Stimulated activated CD8-positive, alpha-beta memory T cell treated with anti-CD3 and anti-CD28 coated beads, Interleukin-12 subunit alpha, Interleukin-12 subunit beta, amount 100 ng/mL, for 4 hours (primary cell): ENCODE results near the gene UBXN7.
"Not testable (repeated sequence)": the region's sequence is repeated elsewhere in the genome, so short reads cannot be mapped to it uniquely, and the experiment has no call there.

Source experiments
- DNase-seq: peaks from one replicate; pipeline ENCODE4 v3.0.0-alpha.2; 2020; ENCODE audit warnings: low read depth

The UBXN7 gene

DNA sequence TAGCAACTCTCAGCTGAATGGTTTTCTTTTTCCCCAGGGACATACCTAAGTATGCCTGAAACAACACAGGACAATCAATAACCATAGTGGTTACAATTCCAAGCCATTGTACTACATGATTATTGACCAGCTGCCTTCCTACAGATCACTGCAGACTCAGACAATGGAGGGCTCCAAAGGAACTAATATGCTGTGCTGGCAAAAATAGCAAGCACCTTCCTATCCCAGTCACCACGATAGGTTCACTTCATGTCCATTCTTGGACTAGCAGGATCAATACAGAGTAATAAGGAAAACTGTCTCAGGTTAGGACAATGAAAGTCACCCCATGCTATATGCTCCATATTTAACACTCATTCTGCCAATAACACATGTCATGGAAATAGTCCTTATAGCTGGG is 76.6 kb downstream of the UBXN7 start:
- DNase-seq, result no peak

DNA sequence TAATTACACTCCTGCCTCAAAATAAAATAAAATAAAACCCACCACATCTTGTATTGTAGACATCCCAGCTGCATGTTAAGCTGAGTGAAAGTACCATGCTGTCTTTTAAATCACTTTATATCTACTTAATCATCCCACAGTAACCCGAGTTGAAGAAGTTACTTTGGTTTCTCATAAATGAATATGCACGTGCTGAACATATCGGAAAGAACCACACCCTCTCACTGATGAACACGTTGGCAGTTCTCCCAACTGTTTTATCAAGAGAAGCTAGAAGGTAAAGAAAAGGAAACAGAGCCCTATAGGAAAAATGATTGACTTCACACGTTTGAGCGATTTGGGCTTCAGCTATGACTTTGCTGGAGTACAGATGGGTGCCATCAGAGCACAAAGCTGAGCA is 78.1 kb downstream of the UBXN7 start:
- no peak for DNase-seq

DNA sequence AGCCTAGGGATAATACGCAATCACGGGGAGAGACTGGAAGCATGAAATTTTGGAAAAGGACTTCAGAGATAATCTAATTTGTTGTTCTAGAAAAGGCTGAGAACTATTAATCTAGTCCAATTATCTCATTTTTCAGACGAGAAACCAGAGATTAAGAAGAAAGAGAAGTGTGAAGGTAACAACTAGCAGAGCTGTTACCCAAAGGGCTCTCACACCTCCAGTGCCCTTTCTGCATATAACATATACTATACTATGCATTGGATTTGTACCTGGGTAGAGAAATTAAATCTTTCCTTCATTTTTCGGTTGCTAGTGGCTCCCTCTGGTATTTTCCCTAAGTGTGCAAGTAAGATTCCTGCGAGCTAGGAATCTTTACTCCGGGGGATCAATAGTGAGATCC is 80.7 kb downstream of the UBXN7 start:
- no peak for DNase-seq

DNA sequence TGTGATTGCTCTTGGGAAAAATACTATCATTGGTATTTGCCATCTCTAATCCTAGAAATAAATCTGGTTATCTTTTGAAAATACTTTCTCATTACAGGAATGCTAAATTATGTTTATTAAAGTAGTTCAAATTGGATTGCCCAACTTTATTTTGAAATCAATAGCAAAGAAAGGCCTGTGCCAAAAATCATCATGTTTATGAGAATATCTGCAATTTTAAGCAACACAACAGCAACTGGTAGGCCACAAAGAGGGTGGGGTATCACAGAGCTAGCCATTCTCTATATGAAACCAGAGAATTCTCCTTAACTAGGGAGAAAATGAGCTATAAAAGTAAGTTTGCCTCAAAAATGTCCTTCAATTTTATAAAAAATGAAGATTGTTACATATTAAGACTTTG is 82.2 kb downstream of the UBXN7 start:
- DNase-seq, result no peak

DNA sequence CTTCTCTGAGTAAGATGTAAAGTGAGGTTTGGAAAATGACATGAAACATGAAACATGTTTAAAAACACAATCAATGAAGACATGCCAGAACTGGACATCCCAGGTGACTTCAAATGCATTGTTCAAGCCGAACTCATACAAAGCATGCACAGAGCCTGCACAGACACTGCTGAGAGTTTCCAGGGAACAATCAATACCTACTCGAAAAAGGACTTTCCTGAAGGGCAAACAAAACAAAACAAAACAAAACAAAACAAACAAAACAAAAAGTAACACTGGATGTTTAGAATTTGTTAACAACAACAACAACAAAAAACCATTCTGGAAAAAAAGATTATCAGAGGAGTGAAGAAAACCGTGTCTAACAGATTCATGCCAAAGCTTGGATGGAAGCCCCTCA is 83.5 kb downstream of the UBXN7 start:
- no peak for DNase-seq

DNA sequence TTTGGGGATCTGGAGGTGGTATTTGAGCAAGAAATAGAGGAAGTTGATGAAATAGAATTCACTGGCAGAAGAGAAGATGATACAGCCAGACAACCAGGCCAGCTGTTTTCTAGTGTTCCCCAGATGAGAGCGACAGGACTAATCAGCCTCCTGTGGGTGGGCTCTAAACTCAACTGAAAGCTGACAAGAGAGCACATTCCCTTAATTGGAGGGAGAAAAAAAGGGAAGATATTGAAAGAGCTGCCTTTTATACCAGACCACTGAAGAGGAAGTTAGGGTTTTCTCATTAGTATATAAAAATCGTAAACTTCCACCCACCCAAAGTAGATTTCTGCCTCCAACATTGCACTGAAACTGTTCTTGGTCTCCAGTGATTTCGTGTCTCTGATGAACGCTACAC is 87.6 kb downstream of the UBXN7 start:
- DNase-seq, result no peak

DNA sequence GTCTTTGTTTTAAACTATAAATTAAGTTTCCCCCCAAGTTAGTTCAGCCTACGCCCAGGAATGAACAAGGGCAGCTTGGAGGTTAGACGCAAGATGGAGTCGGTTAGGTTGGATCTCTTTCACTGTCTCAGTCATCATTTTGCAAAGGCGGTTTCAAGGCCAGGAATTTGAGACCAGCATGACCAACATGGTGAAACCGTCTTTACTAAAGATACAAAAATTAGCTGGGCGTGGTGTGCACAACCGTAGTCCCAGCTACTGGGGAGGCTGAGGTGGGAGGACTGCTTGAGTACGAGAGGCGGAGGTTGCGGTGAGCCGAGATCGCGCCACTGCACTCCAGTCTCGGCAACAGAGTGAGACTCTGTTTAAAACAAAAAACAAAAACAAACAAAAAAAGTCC is 88.3 kb downstream of the UBXN7 start:
- DNase-seq, result not testable (repeated sequence)

DNA sequence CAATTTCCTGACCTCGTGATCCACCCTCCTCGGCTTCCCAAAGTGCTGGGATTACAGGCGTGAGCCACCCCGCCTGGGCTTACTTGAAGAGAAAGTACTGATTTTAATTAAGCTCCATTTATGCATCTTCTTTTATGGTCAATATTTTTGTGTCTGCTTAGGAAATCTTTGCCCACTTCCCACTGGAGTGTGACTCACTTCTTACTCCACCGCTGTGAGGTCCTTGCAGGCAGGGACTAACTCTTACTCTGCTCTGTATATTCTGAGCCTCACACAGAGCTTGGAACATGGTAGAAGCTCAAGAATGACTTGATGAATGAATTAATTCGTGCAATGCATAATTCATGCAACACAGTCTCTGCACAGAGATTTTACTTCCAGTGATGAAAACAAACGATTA is 91.1 kb downstream of the UBXN7 start:
- DNase-seq, result no peak

DNA sequence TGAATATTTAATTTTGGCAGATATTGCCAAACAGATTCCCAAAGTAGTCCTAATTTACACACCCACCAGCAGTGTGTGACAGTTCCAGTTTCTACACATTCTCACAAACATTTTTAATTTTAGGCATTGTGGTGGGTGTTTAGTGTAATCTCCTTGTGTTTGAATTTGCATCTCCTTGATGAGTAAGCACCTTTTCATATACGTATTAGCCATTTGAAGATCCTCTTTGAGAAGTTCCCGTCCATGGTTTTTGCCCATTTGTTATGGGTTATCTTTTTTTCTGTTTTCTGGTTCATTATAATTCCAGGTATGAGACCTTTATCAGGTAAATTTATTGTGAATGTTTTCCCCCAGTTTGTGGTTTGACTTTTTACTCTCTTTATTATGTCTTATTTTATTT is 91.8 kb downstream of the UBXN7 start:
- DNase-seq, result no peak

DNA sequence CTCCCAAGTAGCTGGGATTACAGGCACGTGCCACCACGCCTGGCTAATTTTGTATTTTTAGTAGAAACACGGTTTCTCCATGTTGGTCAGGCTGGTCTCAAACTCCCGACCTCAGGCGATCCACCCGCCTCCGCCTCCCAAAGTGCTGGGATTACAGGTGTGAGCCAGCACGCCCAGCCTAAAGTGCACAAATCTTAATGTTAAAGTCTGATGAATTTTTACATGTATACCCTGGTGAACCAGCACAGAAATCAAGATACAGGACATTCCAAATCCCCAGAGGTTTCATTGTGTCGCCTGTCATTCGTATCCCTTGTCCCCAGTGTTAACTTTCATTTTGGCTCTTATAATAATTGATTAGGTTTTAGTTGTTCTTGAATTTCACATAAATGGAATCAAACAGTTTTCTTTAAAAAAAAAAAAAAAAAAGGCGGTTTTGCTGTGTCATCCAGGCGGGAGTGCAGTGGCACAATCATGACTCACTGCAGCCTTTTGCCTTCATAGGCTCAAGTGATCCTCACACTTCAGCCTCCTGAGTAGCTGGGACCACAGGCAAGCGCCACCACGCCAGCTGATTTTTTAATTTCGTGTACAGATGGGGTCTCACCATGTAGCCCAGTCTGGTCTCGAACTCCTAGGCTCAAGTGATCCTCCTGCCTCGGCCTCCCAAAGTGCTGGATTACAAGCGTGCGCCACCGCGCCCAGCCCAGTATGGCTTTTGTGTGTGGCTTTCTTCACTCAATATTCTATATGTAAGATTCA is 92.6 kb downstream of the UBXN7 start:
- no peak for DNase-seq

DNA sequence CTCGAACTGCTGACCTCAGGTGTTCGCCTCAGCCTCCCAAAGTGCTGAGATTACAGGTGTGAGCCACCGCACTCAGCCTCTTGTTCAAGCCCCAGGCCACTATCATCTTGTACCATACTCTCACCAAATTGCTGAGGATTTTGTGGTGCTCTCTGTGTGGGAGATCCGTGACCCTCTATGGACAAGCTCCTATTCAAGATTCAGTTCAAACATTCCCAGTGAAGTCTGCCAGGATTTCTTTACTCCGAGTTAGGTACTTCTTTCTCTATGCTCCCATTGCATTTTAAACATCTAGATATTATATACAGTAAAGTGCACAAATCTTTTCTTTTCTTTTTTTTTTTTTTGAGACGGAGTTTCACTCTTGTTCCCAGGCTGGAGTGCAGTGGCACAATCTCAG is 93.2 kb downstream of the UBXN7 start:
- no peak for DNase-seq

DNA sequence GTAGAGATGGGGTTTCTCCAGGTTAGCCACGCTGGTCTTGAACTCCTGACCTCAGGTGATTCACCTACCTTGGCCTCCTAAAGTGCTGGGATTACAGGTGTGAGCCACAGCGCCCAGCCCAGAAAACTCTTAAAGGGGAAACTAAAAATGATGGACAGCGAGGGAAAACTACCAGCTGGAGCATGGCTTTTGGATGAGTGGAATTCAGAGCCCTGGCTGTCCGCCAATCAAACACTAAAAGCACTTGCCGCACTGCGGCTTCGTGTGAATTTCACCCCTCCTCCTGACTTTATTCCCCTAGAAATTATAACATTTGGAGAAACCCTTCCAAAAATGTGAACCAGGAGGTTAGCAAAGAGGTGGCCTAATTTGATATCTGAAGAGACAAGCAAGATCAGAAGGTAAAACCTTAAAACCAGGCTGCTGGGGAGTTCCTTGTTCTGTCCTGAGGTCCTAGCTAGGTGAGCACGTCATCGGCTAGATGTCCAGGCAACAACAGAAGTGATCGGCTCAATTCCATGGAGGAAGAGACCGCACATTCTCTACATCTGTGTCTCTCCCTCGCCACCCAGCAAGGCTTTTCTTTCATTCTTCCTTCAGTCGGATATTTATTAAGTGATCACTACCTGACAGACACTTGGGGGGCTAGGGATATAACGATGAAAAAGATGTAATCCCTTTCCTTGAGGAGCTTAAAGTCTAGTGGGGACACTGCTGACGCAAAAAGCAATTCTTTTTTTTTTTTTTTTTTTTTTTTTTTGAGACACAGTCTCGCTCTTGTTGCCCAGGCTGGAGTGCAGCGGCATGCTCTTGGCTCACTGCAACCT is 95.7 kb downstream of the UBXN7 start:
- no peak for DNase-seq

DNA sequence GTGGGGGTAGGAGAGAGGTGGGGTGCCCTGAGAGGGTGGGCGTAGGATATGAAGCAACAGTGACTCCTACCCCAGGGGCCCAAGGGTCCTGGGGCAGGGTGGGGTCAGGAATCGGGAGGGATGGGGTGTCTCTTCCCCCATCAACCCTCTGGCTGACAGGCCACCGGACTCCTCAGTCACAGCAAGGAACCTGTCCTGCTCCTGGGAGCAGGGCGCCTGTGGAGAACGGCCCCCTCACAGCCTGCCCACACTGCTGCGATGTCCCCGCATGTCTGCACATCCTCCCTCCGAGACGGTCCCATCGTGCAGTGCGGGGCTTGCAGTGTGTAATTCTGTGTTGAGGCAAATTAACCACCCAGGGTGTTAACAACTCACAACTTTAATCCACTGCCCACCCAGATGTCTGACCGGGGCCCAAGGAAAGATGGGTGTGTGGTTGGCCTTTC is 96.7 kb downstream of the UBXN7 start:
- DNase-seq, result no peak

DNA sequence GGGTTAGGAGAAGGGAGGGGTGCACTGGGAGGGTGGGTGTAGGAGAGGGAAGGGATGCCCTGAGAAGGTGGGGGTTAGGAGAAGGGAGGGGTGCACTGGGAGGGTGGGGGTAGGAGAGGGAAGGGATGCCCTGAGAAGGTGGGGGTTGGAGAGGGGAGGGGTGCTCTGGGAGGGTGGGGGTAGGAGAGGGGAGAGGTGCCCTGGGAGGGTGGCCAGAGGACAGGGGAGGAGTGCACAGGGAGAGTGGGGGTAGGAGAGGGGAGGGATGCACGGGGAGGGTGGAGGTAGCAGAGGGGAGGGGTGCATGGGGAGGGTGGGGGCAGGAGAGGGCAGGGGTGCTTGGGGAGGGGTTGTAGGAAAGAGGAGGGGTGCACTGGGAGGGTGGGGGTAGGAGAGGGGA is 97.2 kb downstream of the UBXN7 start:
- no peak for DNase-seq

DNA sequence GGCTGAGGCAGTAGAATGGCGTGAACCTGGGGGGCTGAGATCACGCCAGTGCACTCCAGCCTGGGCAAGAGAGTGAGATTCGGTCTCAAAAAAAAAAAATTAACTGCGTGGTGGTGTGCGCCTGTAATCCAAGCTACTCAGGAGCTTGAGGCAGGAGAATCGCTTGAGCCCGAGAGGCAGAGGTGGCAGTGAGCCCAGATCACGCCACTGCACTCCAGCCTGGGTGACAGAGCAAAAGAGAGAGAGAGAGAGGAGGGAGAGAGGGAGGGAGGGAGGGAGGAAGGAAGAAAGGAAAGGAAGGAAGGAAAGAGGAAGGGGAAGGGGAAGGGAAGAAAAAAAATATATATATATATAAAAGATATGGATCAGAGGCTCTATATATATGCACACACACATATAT is 100.1 kb downstream of the UBXN7 start:
- no peak for DNase-seq

DNA sequence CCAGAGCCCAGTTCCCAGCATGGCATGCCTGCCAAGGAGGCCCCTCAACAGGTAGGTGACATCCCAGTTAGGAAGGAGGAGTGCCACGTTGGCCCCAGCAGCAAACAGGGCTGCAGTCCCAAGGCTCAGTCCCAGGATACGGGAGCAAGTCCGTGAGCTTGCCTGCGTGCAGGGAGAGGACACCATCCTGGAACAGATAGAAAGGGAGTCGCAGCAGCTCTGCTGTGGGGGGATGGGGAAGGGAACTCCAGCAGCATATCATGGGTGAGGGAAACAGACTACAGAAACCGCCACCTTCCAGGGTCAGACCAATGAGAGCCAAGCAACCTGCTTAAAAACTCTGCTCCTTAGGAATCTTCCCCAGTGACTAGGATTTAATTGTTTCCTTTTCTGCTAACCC is 104.8 kb downstream of the UBXN7 start:
- DNase-seq, result no peak

DNA sequence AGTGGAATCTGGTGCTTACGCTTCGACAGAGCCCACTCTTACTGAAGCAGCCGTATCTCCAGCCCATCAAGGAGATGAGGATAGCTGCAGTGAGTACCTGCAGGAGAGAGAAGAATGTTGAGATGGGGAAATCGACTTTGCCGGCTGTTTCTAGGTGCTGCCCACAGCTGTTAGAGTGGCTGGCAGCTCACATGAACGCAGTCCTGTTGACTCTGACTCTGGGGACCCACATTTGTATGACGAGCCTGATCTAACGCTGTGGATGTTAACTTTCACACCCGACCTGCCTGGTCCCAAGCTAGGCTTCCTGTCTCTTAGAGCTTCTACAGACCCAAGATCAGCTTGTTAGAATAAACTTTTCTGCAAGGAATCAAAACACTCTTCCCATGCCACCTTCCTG is 105.3 kb downstream of the UBXN7 start:
- no peak for DNase-seq

DNA sequence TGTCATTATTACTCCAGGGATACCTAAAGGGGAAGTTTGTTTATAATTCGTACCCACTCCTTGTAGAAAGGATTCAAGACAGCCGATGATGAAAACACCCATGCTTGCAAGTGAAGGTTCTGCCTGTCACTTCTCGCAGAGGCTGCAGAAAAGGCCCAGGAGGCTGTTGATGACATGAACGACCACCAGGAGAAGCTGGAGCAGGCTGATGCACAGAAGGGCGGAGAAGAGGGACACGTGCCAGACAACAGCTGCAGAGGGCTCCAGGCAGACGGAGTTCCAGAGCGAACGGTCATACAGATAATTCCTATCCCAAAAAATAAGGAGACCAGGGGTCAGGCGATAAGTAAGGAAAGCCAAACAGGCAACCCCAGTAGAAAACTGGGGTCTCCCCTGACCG is 108.5 kb downstream of the UBXN7 start:
- DNase-seq, result no peak

DNA sequence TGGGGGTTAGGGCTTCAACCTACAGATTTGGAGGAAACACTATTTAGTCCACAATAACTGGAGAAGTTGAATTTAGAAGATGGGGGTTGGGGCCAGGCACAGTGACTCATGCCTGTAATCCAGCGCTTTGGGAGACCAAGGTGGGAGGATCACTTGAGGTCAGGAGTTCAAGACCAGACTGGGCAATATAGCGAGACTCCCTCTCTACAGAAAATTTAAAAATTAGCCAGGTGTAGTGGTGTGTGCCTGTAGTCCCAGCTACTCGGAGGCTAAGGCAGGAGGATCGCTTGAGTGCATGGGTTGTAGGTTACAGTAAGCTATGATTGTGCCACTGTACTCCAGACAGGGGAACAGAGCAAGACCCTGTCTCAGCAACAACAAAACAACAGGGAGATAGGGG is 109.2 kb downstream of the UBXN7 start:
- DNase-seq, result no peak

DNA sequence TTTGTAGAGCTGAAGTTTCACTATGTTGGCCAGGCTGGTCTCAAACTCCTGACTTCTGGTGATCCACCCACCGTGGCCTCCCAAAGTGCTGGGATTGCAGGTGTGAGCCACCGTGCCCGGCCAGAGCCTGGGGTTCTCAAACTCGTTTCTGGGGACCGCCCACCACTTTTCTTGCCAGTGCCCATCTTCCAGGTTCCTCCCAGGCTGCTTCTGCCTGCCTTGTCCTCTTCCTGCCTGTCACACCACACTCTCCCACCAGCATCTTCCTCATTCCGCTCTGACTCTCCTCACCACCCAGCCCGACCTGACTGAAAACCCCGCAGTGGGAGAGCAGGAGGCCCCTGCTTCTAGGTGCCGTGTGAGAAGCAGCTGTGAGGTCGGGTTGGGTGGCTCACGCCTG is 111.1 kb downstream of the UBXN7 start:
- DNase-seq, result no peak

DNA sequence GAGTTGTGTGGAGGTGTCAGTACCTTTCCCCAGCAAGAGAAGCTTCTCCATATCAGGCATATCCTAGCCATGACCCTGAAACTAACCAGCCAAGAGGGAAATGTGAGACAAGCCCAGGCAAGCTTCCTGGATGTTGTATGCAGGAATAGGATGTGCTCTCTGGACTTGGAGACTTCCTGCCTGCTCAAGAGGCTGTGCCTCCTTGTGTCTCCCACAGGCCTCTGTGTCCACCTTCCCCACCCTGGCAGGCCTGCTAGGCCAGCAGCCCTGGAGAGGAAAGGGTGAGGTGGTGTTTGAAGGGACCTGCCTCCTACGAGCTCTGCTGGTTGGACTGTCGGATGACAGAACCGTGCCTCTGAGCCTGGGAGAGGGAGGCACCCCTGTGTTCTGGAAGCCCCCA is 112.1 kb downstream of the UBXN7 start:
- DNase-seq, result no peak

DNA sequence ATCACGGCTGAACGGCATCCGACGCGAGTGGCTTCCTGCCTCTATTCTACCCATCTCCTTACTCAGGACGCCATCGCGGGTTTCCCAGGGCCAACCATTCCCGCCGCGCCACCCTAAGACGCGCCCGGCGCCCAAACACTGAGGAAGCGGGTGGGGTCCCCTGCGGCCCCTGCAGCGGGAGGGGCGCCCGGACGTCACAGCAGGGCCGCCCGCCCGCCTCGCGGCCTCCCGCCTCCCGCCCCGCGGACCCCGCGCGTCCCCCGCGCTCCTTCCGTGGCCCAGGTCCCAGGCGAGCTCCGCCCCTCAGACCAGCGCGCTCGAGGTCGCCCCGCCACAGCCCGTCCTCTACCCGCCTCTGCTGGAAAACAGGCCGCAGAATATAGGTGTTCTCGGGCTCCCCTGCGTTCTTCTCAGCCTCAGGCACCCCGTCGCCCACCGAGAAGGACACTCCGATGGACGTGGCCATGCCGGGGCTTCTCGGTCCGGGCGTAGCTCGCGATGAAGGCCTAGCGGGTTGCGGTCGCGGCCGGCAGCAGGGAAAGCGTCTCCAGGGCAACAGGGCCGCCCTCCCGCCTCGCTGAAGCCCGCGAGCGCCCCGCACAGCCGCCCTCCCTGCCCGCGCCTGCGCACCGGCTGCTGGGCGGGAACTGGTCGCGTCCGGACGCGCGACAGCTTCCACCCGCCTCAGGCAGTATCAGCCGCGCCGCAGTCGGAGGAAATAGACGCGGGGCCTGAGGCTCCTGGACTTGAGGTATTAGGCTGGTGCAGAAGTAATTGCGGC is 114.3 kb downstream of the UBXN7 start, which contains the start of gene DYNLT2B:
TSS of gene DYNLT2B (minus strand) at position 554 of the 781 bp plus-strand sequence. CDS start at position 466, 88 bp downstream.
- DNase-seq, result peak; percentile 82
